ENCODE data around the gene ULK4.

DNA sequence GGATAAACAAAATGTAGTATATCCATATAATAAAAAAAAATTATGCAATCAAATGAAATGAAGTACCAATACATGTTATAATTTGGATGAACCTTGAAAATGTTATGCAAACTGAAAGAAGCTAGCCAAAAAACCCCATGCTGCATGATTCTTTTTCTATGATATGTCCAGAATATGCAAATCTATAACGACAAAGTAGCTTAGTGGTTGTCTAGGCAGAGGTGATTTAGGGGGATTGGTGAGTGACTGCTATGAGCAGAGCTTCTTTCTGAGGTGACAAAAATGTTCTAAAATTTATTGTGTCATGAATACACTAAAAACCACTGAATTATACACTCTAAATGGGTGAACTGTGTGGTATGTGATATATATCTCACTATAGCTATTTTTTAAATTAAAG, 438.0 kb downstream of the ULK4 start:
- TF ChIP-seq, protein P1, sequence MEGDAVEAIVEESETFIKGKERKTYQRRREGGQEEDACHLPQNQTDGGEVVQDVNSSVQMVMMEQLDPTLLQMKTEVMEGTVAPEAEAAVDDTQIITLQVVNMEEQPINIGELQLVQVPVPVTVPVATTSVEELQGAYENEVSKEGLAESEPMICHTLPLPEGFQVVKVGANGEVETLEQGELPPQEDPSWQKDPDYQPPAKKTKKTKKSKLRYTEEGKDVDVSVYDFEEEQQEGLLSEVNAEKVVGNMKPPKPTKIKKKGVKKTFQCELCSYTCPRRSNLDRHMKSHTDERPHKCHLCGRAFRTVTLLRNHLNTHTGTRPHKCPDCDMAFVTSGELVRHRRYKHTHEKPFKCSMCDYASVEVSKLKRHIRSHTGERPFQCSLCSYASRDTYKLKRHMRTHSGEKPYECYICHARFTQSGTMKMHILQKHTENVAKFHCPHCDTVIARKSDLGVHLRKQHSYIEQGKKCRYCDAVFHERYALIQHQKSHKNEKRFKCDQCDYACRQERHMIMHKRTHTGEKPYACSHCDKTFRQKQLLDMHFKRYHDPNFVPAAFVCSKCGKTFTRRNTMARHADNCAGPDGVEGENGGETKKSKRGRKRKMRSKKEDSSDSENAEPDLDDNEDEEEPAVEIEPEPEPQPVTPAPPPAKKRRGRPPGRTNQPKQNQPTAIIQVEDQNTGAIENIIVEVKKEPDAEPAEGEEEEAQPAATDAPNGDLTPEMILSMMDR (IDR thresholded peaks at IDR 0.05) = no peak
- TF ChIP-seq, protein P2, sequence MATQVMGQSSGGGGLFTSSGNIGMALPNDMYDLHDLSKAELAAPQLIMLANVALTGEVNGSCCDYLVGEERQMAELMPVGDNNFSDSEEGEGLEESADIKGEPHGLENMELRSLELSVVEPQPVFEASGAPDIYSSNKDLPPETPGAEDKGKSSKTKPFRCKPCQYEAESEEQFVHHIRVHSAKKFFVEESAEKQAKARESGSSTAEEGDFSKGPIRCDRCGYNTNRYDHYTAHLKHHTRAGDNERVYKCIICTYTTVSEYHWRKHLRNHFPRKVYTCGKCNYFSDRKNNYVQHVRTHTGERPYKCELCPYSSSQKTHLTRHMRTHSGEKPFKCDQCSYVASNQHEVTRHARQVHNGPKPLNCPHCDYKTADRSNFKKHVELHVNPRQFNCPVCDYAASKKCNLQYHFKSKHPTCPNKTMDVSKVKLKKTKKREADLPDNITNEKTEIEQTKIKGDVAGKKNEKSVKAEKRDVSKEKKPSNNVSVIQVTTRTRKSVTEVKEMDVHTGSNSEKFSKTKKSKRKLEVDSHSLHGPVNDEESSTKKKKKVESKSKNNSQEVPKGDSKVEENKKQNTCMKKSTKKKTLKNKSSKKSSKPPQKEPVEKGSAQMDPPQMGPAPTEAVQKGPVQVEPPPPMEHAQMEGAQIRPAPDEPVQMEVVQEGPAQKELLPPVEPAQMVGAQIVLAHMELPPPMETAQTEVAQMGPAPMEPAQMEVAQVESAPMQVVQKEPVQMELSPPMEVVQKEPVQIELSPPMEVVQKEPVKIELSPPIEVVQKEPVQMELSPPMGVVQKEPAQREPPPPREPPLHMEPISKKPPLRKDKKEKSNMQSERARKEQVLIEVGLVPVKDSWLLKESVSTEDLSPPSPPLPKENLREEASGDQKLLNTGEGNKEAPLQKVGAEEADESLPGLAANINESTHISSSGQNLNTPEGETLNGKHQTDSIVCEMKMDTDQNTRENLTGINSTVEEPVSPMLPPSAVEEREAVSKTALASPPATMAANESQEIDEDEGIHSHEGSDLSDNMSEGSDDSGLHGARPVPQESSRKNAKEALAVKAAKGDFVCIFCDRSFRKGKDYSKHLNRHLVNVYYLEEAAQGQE (IDR thresholded peaks at IDR 0.05; ENCODE audit: insufficient read depth in 1 of 2, low read depth in 2 of 2, low read length in 1 of 2) = no peak
- no peak for TF ChIP-seq POLR2AphosphoS5 (IDR thresholded peaks at IDR 0.05; ENCODE audit: low read depth, low read length)
